A673 (cell line): ENCODE data around the gene PCBP2. TPM values are rescaled to one million over a fixed set of nuclear protein-coding genes. Genes with fewer than 3 reads are reported as not detected.

Experiments used
- BruUV-seq: library from RNA; stranded (reverse); fragments of 400-500 nt; replicated peaks from 2 replicates; lab custom pipeline; 2021; lab: Mats Ljungman, UMichigan
- CTCF ChIA-PET: fragments of 300-600 bp; sonication (Branson Sonifier 250); formaldehyde crosslinking; loops from one replicate; lab custom pipeline; 2022; ENCODE audit warnings: antibody characterized with exemption; lab: Charles Lee
- POLR2A ChIA-PET: fragments of 300-600 bp; sonication (Branson Sonifier 250); formaldehyde crosslinking; loops from one replicate; lab custom pipeline; 2022; ENCODE audit warnings: antibody characterized with exemption; ENCODE audit not compliant: low non-redundant PET; lab: Charles Lee
- DNase-seq: peaks from one replicate; pipeline ENCODE4 v3.0.0-alpha.2; 2015; ENCODE audit warnings: low spot score
- H3K27ac ChIP-seq: fragments of 200-600 bp; sonication (generic); 2 replicates; pipeline ENCODE4 v1.5.1; 2016; ENCODE audit warnings: mixed run types, low read depth, mild to moderate bottlenecking, mixed read lengths, antibody characterized with exemption, low read length; ENCODE audit not compliant: poor library complexity, severe bottlenecking
- H3K27me3 ChIP-seq: fragments of 200-600 bp; sonication (generic); replicated peaks from 2 replicates; pipeline ENCODE4 v1.6.1; 2017; ENCODE audit warnings: mixed run types, low read depth, mild to moderate bottlenecking, mixed read lengths, antibody characterized with exemption, low read length; ENCODE audit not compliant: insufficient read depth, poor library complexity
- H3K36me3 ChIP-seq: fragments of 200-600 bp; sonication (generic); 2 replicates; pipeline ENCODE4 v1.6.1; 2016; ENCODE audit warnings: mixed run types, mild to moderate bottlenecking, mixed read lengths, antibody characterized with exemption, low read length; ENCODE audit not compliant: insufficient read depth, poor library complexity, severe bottlenecking
- H3K4me1 ChIP-seq: fragments of 200-600 bp; sonication (generic); 2 replicates; pipeline ENCODE4 v1.6.1; 2017; ENCODE audit warnings: mixed run types, mild to moderate bottlenecking, mixed read lengths, antibody characterized with exemption, low read length; ENCODE audit not compliant: insufficient read depth, poor library complexity, severe bottlenecking
- H3K4me3 ChIP-seq: fragments of 200-600 bp; sonication (generic); 2 replicates; pipeline ENCODE4 v1.5.1; 2016; ENCODE audit warnings: low read depth, mixed run types, mild to moderate bottlenecking, mixed read lengths, low read length; ENCODE audit not compliant: poor library complexity, severe bottlenecking
- H3K9me3 ChIP-seq: fragments of 200-600 bp; sonication (generic); 2 replicates; pipeline ENCODE4 v1.6.1; 2016; ENCODE audit warnings: mixed run types, low read depth, mild to moderate bottlenecking, mixed read lengths, antibody characterized with exemption, low read length; ENCODE audit not compliant: poor library complexity, severe bottlenecking
- EZH2 ChIP-seq: fragments of 200-600 bp; sonication (generic); IDR thresholded peaks from 2 replicates; pipeline ENCODE4 v1.6.1; 2017; ENCODE audit warnings: borderline replicate concordance, low read depth, mild to moderate bottlenecking, mixed read lengths, antibody characterized with exemption, low read length; ENCODE audit not compliant: poor library complexity, severe bottlenecking
- intact Hi-C: fragments of 100-400 bp; cut with micrococcal nuclease; formaldehyde crosslinking; loops from one replicate; pipeline ENCODE4 v1.10.0; 2022; ENCODE audit not compliant: unreplicated experiment
- total RNA-seq: library from RNA; stranded (reverse); gene quantifications from 2 replicates; pipeline ENCODE4 v1.2.3, GENCODE V29; 2021
- TF ChIP-seq, protein P1 (sequence below): fragments of 300-800, 200-600 bp; sonication (generic); conservative IDR thresholded peaks from 2 replicates; pipeline ENCODE4 v1.5.1; 2017; ENCODE audit warnings: low read depth, mild to moderate bottlenecking, antibody characterized with exemption, low read length, moderate library complexity, mixed read lengths

Gene PCBP2
- total RNA-seq, 1 experiment from 2014 or later, result 1,215 TPM

DNA sequence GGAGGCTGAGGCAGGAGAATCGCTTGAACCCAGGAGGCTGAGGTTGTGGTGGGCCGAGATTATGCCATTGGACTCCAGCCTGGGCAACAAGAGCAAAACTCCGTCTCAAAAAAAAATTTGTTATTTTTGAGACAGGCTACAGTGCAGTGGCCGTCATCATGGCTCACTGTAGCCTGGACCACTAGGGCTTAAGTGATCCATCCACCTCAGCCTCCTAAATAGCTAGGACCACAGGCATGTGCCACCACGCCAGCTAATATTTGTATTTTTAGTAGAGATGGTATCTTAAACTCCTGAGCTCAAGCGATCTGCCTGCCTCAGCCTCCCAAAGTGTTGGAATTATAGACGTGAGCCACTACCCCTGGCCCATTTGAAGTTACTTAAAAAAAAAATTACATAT is 966 bp upstream of the PCBP2 start:
- POLR2A ChIA-PET, result interaction anchor here (0.6 kb wide), 1 partner anchor 9 kb away, joined by 3 read pairs; the partner anchor contains the start of gene PRR13
- no peak for DNase-seq
- Histone ChIP-seq H3K9me3 (no peaks in the 10 kb centered on the region), H3K4me3 (no peak overlapping the region), H3K27me3 (no peaks in the 10 kb centered on the region), H3K27ac (no peak overlapping the region), H3K4me1 (peaks cover 18% of the 10 kb centered on the region), H3K36me3 (peaks cover 29% of the 10 kb centered on the region)
- no TSS peak for BruUV-seq
- CTCF ChIA-PET, result interaction anchor here (0.8 to 1.3 kb wide), 2 partner anchors 22 to 99 kb away, joined by 3 to 7 read pairs; no protein-coding TSS in a partner anchor
- TF ChIP-seq EZH2, result no peak
- TF ChIP-seq, protein P1, sequence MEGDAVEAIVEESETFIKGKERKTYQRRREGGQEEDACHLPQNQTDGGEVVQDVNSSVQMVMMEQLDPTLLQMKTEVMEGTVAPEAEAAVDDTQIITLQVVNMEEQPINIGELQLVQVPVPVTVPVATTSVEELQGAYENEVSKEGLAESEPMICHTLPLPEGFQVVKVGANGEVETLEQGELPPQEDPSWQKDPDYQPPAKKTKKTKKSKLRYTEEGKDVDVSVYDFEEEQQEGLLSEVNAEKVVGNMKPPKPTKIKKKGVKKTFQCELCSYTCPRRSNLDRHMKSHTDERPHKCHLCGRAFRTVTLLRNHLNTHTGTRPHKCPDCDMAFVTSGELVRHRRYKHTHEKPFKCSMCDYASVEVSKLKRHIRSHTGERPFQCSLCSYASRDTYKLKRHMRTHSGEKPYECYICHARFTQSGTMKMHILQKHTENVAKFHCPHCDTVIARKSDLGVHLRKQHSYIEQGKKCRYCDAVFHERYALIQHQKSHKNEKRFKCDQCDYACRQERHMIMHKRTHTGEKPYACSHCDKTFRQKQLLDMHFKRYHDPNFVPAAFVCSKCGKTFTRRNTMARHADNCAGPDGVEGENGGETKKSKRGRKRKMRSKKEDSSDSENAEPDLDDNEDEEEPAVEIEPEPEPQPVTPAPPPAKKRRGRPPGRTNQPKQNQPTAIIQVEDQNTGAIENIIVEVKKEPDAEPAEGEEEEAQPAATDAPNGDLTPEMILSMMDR, result no peak
- intact Hi-C loops, result no loop called here

DNA sequence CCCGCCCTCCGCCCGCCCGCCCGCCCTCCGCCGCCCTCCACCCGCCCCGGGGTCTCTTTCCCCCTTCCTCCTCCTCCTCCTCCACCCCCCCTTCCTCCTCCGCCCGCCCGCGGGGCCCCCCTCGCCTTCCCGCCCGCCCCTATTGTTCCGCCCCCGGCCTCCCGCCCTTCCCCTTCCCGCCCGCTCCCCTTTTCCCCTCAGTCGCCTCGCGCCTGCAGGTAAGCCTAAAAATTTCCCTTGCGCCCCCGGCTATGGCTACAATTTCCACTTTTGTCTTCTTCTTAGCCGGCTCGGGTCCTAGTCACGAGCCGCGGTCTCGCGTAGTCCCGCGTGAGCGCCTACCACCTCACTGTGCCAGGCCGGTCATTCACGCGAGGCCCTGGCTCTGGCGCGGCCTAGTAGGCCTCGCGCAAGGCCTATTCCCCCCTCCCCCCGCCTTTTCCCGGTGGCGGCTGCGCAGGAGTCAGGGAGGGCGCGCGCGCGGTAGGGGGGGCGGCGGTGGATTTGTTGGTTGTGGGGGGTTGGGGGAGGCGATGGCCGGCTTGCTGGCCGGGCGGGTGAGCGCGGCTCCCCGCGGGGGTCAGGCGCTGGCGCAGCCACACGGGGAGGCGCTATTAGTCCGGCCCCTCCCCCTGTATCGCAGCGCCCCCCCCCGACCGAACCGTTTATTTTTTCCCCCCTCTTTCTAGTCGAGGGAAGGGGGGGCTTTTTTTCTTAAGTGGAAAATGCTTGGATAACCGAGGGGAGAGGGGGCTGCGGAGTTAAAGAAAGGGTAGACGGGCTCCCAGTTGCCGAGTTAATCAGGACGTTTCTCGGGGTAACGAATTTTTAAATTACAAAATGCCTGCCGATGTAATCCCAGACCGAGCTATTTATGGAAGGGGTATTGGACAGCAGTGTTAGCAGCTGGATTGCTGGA is 516 bp downstream of the PCBP2 start:
- H3K4me1 ChIP-seq, result peaks cover 18% of the 10 kb centered on the region
- BruUV-seq, result no TSS peak
- H3K9me3 ChIP-seq, result no peaks in the 10 kb centered on the region
- ChIA-PET POLR2A (no interaction called here), CTCF (no interaction called here)
- H3K4me3 ChIP-seq, result peak overlapping the region; percentile 94
- H3K27me3 ChIP-seq, result no peaks in the 10 kb centered on the region
- intact Hi-C loops, result no loop called here
- H3K27ac ChIP-seq, result peak overlapping the region; percentile 99
- peak; percentile 84 for DNase-seq
- TF ChIP-seq, protein P1, result peak; percentile 55
- no peak for TF ChIP-seq EZH2
- H3K36me3 ChIP-seq, result peaks cover 40% of the 10 kb centered on the region

DNA sequence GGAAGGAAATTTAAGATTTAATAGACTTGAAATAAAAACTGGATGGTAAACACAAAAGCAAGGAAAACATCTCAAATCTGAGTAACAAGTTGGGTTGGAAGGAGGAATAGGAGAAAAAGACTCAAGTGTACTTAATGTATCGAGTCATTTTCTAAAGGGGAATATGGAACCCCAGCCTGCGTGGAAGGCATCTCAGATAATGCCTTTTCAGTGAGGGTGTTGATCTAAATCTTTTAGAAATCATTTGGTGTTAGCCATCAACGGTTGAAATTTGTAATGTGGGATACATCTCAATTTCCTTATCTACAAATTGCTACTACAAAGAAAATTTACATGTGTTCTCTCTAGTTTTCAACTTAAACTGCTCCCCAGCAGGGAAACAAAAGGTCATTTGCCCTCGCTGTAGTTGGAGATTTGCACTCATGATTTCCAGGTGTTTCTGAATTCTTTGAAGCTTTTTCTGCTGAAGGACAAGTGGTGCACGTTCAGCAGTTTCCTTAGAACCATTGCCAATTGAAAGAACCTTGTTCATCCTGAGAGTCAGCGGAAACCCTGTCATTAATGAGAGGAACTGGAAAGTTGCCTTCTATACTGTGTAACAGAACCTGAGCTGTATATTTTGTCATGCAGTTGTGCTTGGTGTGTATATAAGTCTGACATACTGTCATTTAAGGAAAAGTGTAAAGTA is 2.2 kb downstream of the PCBP2 start:
- no peak overlapping the region for H3K27ac ChIP-seq
- H3K4me1 ChIP-seq, result peaks cover 18% of the 10 kb centered on the region
- peaks cover 57% of the 10 kb centered on the region for H3K36me3 ChIP-seq
- intact Hi-C loops, result no loop called here
- no peak for DNase-seq
- CTCF ChIA-PET, result no interaction called here
- H3K9me3 ChIP-seq, result no peaks in the 10 kb centered on the region
- POLR2A ChIA-PET, result no interaction called here
- peak overlapping the region; percentile 94 for H3K4me3 ChIP-seq
- TF ChIP-seq EZH2, result no peak
- no peaks in the 10 kb centered on the region for H3K27me3 ChIP-seq
- BruUV-seq, result no TSS peak
